T-cell (primary cell): ENCODE results near the gene ZFYVE9. TPM values are rescaled to one million over a fixed set of nuclear protein-coding genes. Genes with fewer than 3 reads are reported as not detected.

Experiments
- ATAC-seq, 4 experiments: fragments of 200-7000 bp in 3 of 4; fragments of 150-1000 bp in 1 of 4; cut with Tn5 transposase; replicated peaks in 1 of 4; 1 replicate in 3 of 4; 2 replicates in 1 of 4; pipeline ENCODE4 v1.10.0; 2021; ENCODE audit warnings: moderate library complexity in 3 of 4, mild to moderate bottlenecking in 2 of 4, moderate number of reproducible peaks in 1 of 4
- CTCF ChIA-PET, 2 donors: fragments of 300-600 bp; sonication (Branson Sonifier 250); formaldehyde crosslinking; loops; one replicate each; lab custom pipeline; 2022; ENCODE audit warnings: antibody characterized with exemption in 2 of 2; lab: Charles Lee
- POLR2A ChIA-PET, 2 donors: fragments of 300-600 bp; sonication (Branson Sonifier 250); formaldehyde crosslinking; loops; one replicate each; lab custom pipeline; 2022; ENCODE audit warnings: antibody characterized with exemption in 2 of 2; lab: Charles Lee
- DNase-seq, 35 experiments: peaks; one replicate each; pipeline versions ENCODE4 v3.0.0 to v3.0.0-alpha.2; 2013 to 2023
- H3K27ac ChIP-seq: one replicate; pipeline ENCODE4 v1.5.1; 2013; ENCODE audit warnings: low read length
- H3K27me3 ChIP-seq, 2 experiments: replicated peaks in 1 of 2; 1 replicate in 1 of 2; 2 replicates in 1 of 2; pipeline versions ENCODE4 v1.6.1 to v1.7.0; 2013; ENCODE audit warnings: low read length in 1 of 2, mixed read lengths in 1 of 2; ENCODE audit not compliant: control insufficient read depth in 2 of 2, insufficient read depth in 2 of 2; ENCODE audit errors: extremely low read depth in 1 of 2
- H3K36me3 ChIP-seq, 2 donors: 1 replicate in 1 of 2; 2 replicates in 1 of 2; pipeline versions ENCODE4 v1.6.1 to v1.7.0; 2013; ENCODE audit warnings: low read length in 1 of 2; ENCODE audit not compliant: control insufficient read depth in 2 of 2, insufficient read depth in 1 of 2; ENCODE audit errors: extremely low read depth in 1 of 2
- H3K4me1 ChIP-seq, 2 experiments: 1 replicate in 1 of 2; 2 replicates in 1 of 2; pipeline versions ENCODE4 v1.6.1 to v1.7.0; 2013; ENCODE audit warnings: low read length in 2 of 2, mixed read lengths in 1 of 2; ENCODE audit not compliant: insufficient read depth in 2 of 2, control insufficient read depth in 1 of 2; ENCODE audit errors: extremely low read depth in 1 of 2
- H3K4me3 ChIP-seq, 2 donors: 1 replicate in 1 of 2; 2 replicates in 1 of 2; pipeline versions ENCODE4 v1.5.1 to v1.7.0; 2013; ENCODE audit warnings: mild to moderate bottlenecking in 2 of 2, low read length in 1 of 2, moderate library complexity in 1 of 2; ENCODE audit not compliant: control insufficient read depth in 1 of 2; ENCODE audit errors: extremely low read depth in 1 of 2
- H3K9me3 ChIP-seq: 2 replicates; pipeline ENCODE4 v1.7.0; 2013
- H3K27ac Mint-ChIP-seq, 2 donors: one replicate each; pipeline ENCODE4 v1.8.0; 2020 to 2021; ENCODE audit warnings: mild to moderate bottlenecking in 2 of 2, mixed read lengths in 2 of 2
- H3K27me3 Mint-ChIP-seq, 2 donors: one replicate each; pipeline ENCODE4 v1.8.0; 2021 to 2022; ENCODE audit warnings: mixed read lengths in 2 of 2
- H3K36me3 Mint-ChIP-seq: one replicate; pipeline ENCODE4 v1.8.0; 2021; ENCODE audit warnings: mixed read lengths
- H3K4me1 Mint-ChIP-seq, 3 donors: one replicate each; pipeline ENCODE4 v1.8.0; 2020 to 2022; ENCODE audit warnings: mixed read lengths in 3 of 3, mild to moderate bottlenecking in 1 of 3
- H3K4me3 Mint-ChIP-seq, 3 donors: one replicate each; pipeline ENCODE4 v1.8.0; 2020 to 2022; ENCODE audit warnings: mild to moderate bottlenecking in 3 of 3, mixed read lengths in 3 of 3, moderate library complexity in 3 of 3
- H3K9me3 Mint-ChIP-seq, 3 donors: one replicate each; pipeline ENCODE4 v1.8.0; 2020 to 2022; ENCODE audit warnings: mixed read lengths in 3 of 3
- WGBS: methylation state at CpG from one replicate; pipeline ENCODE4 v1.1.5; 2013; ENCODE audit warnings: missing lambda C conversion rate; ENCODE audit not compliant: insufficient coverage; 5-methylcytosine and 5-hydroxymethylcytosine counted together
- total RNA-seq, 35 experiments: library from RNA in 6 of 35; stranded (reverse) in 6 of 35; fragments of 120-200 nt in 1 of 35; gene quantifications; one replicate each; pipeline versions ENCODE4 v1.2.1 to v1.2.4 and lab custom pipeline; 2013 to 2026

Gene ZFYVE9
- total RNA-seq, 5 donors from 2014 or later (not counting 1 experiment from before 2014, with no cell fraction given): 6.5 to 9.0 (median 8.7) TPM

- CTCF ChIA-PET: no interaction called here
- Histone ChIP-seq H3K4me3 (no peak overlapping the region), H3K4me1 (no peaks in the 10 kb centered on the region), H3K27ac (no peak overlapping the region), H3K27me3 (no peaks in the 10 kb centered on the region), H3K36me3 (no peaks in the 10 kb centered on the region), H3K9me3 (no peaks in the 10 kb centered on the region)
- Mint-ChIP-seq H3K4me1 (peaks cover 0 to 5% (median 0%) of the 10 kb centered on the region in 3 donors), H3K27ac (no peak overlapping the region), H3K4me3 (no peak overlapping the region), H3K36me3 (peaks cover 18% of the 10 kb centered on the region), H3K9me3 (no peaks in the 10 kb centered on the region), H3K27me3 (no peaks in the 10 kb centered on the region)
- POLR2A ChIA-PET: no interaction called here
- WGBS: no CpG with 5 or more reads among the region's 4 CpGs
- ATAC-seq: no peak
- no peak for DNase-seq
These were observed 92.1 kb downstream of the ZFYVE9 start for GRCh38 chr1:52234014-52234413.

- no peaks in the 10 kb centered on the region for H3K9me3 ChIP-seq
- H3K27me3 ChIP-seq: no peaks in the 10 kb centered on the region
- no peaks in the 10 kb centered on the region for H3K27me3 Mint-ChIP-seq
- ATAC-seq: no peak
- H3K36me3 Mint-ChIP-seq: peaks cover 18% of the 10 kb centered on the region
- POLR2A ChIA-PET: no interaction called here
- no peak overlapping the region for H3K4me3 ChIP-seq
- CTCF ChIA-PET: no interaction called here
- peaks cover 0 to 10% (median 0%) of the 10 kb centered on the region in 3 donors for H3K4me1 Mint-ChIP-seq
- H3K36me3 ChIP-seq: no peaks in the 10 kb centered on the region
- H3K9me3 Mint-ChIP-seq: no peaks in the 10 kb centered on the region
- H3K27ac ChIP-seq: no peak overlapping the region
- no peak overlapping the region for H3K4me3 Mint-ChIP-seq
- DNase-seq: no peak
- no peaks in the 10 kb centered on the region for H3K4me1 ChIP-seq
- H3K27ac Mint-ChIP-seq: no peak overlapping the region
These were observed 92.8 kb downstream of the ZFYVE9 start for GRCh38 chr1:52234708-52235107.

GRCh38 chr1:52235646-52236045 lies 93.8 kb downstream of the ZFYVE9 start:
- H3K9me3 ChIP-seq: no peaks in the 10 kb centered on the region
- no peak overlapping the region for H3K27ac Mint-ChIP-seq
- DNase-seq: no peak
- no peaks in the 10 kb centered on the region for H3K4me1 ChIP-seq
- H3K36me3 Mint-ChIP-seq: peaks cover 18% of the 10 kb centered on the region
- POLR2A ChIA-PET: interaction anchor here in 1 of 2 donors (0.5 to 0.6 kb wide), 2 partner anchors 91 to 434 kb away, joined by 4 to 10 read pairs; no protein-coding TSS in a partner anchor
- no peak for ATAC-seq
- CTCF ChIA-PET: interaction anchor here in 1 of 2 donors (0.6 kb wide), 2 partner anchors 96 to 692 kb away, joined by 3 to 6 read pairs; partner anchors contain the start of gene SCP2
- H3K4me1 Mint-ChIP-seq: peaks cover 0 to 13% (median 2%) of the 10 kb centered on the region in 3 donors
- H3K27me3 ChIP-seq: no peaks in the 10 kb centered on the region
- no CpG with 5 or more reads among the region's 2 CpGs for WGBS
- H3K27me3 Mint-ChIP-seq: no peaks in the 10 kb centered on the region
- H3K27ac ChIP-seq: no peak overlapping the region
- H3K9me3 Mint-ChIP-seq: no peaks in the 10 kb centered on the region
- H3K36me3 ChIP-seq: no peaks in the 10 kb centered on the region
- no peak overlapping the region for H3K4me3 Mint-ChIP-seq
- H3K4me3 ChIP-seq: no peak overlapping the region

GRCh38 chr1:52237430-52237829 lies 95.5 kb downstream of the ZFYVE9 start:
- Mint-ChIP-seq H3K4me3 (no peak overlapping the region), H3K27me3 (no peaks in the 10 kb centered on the region), H3K36me3 (peaks cover 18% of the 10 kb centered on the region), H3K27ac (no peak overlapping the region), H3K9me3 (no peaks in the 10 kb centered on the region), H3K4me1 (peaks cover 0 to 14% (median 2%) of the 10 kb centered on the region in 3 donors)
- H3K36me3 ChIP-seq: no peaks in the 10 kb centered on the region
- DNase-seq (no peak), ATAC-seq (no peak)
- CTCF ChIA-PET: no interaction called here
- 60% methylated on average over 1 of the region's 1 CpG for whole genome bisulfite sequencing
- H3K9me3 ChIP-seq: no peaks in the 10 kb centered on the region
- no peak overlapping the region for H3K27ac ChIP-seq
- H3K4me3 ChIP-seq: no peak overlapping the region
- H3K27me3 ChIP-seq: no peaks in the 10 kb centered on the region
- POLR2A ChIA-PET: no interaction called here
- no peaks in the 10 kb centered on the region for H3K4me1 ChIP-seq

GRCh38 chr1:52238474-52238873 lies 96.6 kb downstream of the ZFYVE9 start:
- peaks cover 0 to 14% (median 2%) of the 10 kb centered on the region in 3 donors for H3K4me1 Mint-ChIP-seq
- ChIA-PET POLR2A (no interaction called here), CTCF (no interaction called here)
- no peak for ATAC-seq
- H3K27ac ChIP-seq: no peak overlapping the region
- H3K36me3 Mint-ChIP-seq: peaks cover 18% of the 10 kb centered on the region
- WGBS: no CpG with 5 or more reads among the region's 2 CpGs
- H3K4me3 ChIP-seq: no peak overlapping the region
- H3K4me3 Mint-ChIP-seq: no peak overlapping the region
- H3K27ac Mint-ChIP-seq: no peak overlapping the region
- no peaks in the 10 kb centered on the region for H3K36me3 ChIP-seq
- no peaks in the 10 kb centered on the region for H3K9me3 Mint-ChIP-seq
- no peaks in the 10 kb centered on the region for H3K27me3 ChIP-seq
- no peaks in the 10 kb centered on the region for H3K27me3 Mint-ChIP-seq
- no peak for DNase-seq
- H3K9me3 ChIP-seq: no peaks in the 10 kb centered on the region
- no peaks in the 10 kb centered on the region for H3K4me1 ChIP-seq

GRCh38 chr1:52238887-52239707 lies 97.2 kb downstream of the ZFYVE9 start:
- H3K4me3 ChIP-seq: no peak overlapping the region
- H3K27me3 ChIP-seq: no peaks in the 10 kb centered on the region
- ChIA-PET CTCF (no interaction called here), POLR2A (no interaction called here)
- ATAC-seq (no peak), DNase-seq (no peak)
- H3K9me3 ChIP-seq: no peaks in the 10 kb centered on the region
- H3K9me3 Mint-ChIP-seq: no peaks in the 10 kb centered on the region
- H3K36me3 ChIP-seq: no peaks in the 10 kb centered on the region
- H3K27ac ChIP-seq: no peak overlapping the region
- peaks cover 16% of the 10 kb centered on the region for H3K36me3 Mint-ChIP-seq
- WGBS: 92% methylated on average over 1 of the region's 3 CpGs
- H3K4me3 Mint-ChIP-seq: no peak overlapping the region
- peaks cover 0 to 14% (median 2%) of the 10 kb centered on the region in 3 donors for H3K4me1 Mint-ChIP-seq
- no peaks in the 10 kb centered on the region for H3K27me3 Mint-ChIP-seq
- no peaks in the 10 kb centered on the region for H3K4me1 ChIP-seq
- no peak overlapping the region for H3K27ac Mint-ChIP-seq
